Fibroblast of mammary gland (primary cell): ENCODE results near the gene NAPSA.

Experiments used
- DNase-seq: peaks from one replicate; pipeline ENCODE4 v3.0.0-alpha.2; 2010; ENCODE audit warnings: low read depth
- H3K4me3 ChIP-seq: 2 replicates; pipeline ENCODE4 v1.5.1; 2011; ENCODE audit warnings: low read depth, mild to moderate bottlenecking, low read length, moderate library complexity; ENCODE audit not compliant: control insufficient read depth
- CTCF ChIP-seq: conservative IDR thresholded peaks from 2 replicates; pipeline ENCODE4 v1.5.1; 2011; ENCODE audit warnings: low read depth, low read length, inconsistent platforms; ENCODE audit not compliant: control insufficient read depth, insufficient read depth

Gene NAPSA

DNA sequence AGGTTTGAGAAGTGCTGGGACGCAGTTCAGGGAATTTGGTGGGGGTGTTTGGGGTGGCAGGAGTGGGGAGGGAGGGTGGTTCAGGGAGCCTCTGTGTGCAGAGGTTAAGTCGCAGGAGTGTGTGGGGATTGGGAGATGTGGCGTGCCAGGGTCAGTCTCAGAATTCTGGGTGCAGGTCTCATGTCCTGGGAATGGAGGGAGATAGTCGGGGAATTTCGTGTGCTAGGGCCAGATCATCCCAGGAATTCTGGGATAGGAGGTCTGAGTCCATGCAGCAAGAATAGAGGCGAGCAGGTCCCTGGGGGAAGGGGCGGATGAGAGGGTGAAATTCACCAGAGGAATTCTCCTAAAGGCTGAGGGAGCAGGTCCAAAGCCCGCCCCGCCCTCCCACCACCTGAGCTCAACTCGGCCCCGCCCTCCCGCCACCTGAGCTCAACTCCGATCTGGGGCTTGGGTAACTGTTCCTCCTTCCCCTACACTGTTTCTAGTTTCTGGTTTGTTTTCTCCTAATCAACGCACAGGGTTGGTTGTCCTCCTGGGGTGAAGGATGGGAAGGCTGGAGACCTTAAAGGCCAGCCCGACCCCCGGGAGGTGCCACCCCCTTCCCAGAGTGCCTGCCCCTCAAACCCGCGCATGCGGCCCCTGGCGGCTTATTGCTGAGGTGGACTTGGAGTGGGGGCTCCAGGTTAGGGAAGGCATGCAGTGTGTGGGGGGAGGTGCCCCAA, 51.5 kb downstream of the NAPSA start:
- H3K4me3 ChIP-seq = no peak overlapping the region
- DNase-seq = no peak
- TF ChIP-seq CTCF = no peak

GRCh38 chr19:50312967-50313811, 52.2 kb downstream of the NAPSA start:
- no peak for DNase-seq
- no peak for TF ChIP-seq CTCF

GRCh38 chr19:50311723-50312635, 53.5 kb downstream of the NAPSA start:
- no peak overlapping the region for H3K4me3 ChIP-seq
- no peak for TF ChIP-seq CTCF
- DNase-seq = no peak

More at GRCh38 chr19:50312967-50313811, 52.2 kb downstream of the NAPSA start:
- no peak overlapping the region for H3K4me3 ChIP-seq

DNA sequence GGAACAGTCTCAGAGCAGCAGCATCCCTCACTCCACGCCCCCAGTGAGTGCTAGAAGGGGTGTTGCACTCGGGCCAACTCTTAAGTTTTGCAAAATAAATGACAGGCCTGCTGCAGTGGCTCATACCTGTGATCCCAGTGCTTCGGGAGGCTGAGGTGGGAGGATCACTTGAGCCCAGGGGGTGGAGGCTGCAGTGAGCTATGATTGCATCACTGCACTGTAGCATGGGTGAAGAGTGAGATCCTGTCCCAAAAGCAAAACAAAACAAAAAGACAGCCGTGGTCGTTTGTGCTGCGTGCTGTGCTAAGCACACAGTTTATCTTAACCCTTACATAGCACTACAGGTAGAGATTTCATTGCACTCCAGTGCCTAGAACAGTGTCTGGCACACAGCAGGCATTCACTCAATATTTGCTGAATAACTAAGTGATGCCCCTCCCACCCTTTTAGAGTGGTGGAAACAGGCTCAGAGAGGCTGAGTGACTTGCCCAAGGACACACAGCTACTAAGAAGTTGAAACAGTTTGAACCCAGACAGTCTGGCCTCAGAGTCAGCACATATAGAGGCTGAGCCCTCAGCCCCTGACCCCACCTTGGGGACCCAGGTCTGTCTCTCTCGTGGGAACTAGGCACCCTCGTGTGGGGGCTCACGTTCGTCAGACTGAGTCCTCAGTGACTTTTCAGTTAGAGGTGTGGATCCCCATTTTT, 54.5 kb downstream of the NAPSA start:
- TF ChIP-seq CTCF = no peak
- no peak overlapping the region for H3K4me3 ChIP-seq
- no peak for DNase-seq

- no peak for DNase-seq
- TF ChIP-seq CTCF = no peak
- H3K4me3 ChIP-seq = no peak overlapping the region
Observed at GRCh38 chr19:50309396-50310125, 55.9 kb downstream of the NAPSA start.
